Measurements from ENCODE around the gene PDE4B. TPM values are rescaled to one million over a fixed set of nuclear protein-coding genes. Genes with fewer than 3 reads are reported as not detected.
A peak's percentile ranks its signal among the peaks of the same experiment; 100 is the strongest.

PDE4B gene
- total and polyA plus RNA-seq, 12 donors = 2.0 to 63.2 (median 15.3) TPM

DNA sequence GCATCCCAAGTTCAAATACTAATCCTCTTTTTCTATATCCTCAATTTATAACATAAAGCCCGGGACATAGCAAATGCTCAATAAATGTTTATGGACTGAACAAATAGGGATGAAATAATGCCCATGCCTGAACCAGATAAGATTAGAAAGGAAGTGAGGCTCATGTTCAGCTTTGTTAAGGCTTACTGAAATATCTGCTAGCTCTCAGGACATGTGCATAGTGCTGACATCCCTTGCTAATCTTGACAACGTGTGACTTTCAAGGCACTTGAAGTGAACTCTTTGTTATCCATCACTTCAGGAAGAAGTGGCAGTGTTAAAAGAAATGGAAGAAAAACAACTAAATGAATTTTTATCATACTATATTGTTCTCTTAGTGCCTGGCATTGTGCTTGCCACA is 481.0 kb downstream of the PDE4B start:
- ATAC-seq (peak in 5 of 8 donors; percentile 25 to 72 (median 47)), DNase-seq (no peak)
- intact Hi-C loops (cut with DNase I) = loop anchor here in 5 of 10 donors (2.0 to 10.0 kb wide), 4 partner anchors 59 to 79 kb away; no protein-coding TSS in a partner anchor
- H3K27ac ChIP-seq = peak overlapping the region in 5 of 10 donors; percentile 79 to 91 (median 91)
- H3K4me1 ChIP-seq = peaks cover 12 to 96% (median 69%) of the 10 kb centered on the region in 9 donors
- no peaks in the 10 kb centered on the region for H3K36me3 ChIP-seq
- H3K27me3 ChIP-seq = no peaks in the 10 kb centered on the region
- no peak overlapping the region for H3K4me3 ChIP-seq
- no peaks in the 10 kb centered on the region for H3K9me3 ChIP-seq
- 41 to 62% methylated on average over 2 of the region's 2 CpGs for WGBS, 2 donors
- TF ChIP-seq, protein P1, sequence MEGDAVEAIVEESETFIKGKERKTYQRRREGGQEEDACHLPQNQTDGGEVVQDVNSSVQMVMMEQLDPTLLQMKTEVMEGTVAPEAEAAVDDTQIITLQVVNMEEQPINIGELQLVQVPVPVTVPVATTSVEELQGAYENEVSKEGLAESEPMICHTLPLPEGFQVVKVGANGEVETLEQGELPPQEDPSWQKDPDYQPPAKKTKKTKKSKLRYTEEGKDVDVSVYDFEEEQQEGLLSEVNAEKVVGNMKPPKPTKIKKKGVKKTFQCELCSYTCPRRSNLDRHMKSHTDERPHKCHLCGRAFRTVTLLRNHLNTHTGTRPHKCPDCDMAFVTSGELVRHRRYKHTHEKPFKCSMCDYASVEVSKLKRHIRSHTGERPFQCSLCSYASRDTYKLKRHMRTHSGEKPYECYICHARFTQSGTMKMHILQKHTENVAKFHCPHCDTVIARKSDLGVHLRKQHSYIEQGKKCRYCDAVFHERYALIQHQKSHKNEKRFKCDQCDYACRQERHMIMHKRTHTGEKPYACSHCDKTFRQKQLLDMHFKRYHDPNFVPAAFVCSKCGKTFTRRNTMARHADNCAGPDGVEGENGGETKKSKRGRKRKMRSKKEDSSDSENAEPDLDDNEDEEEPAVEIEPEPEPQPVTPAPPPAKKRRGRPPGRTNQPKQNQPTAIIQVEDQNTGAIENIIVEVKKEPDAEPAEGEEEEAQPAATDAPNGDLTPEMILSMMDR (IDR thresholded peaks at IDR 0.05) = no peak

DNA sequence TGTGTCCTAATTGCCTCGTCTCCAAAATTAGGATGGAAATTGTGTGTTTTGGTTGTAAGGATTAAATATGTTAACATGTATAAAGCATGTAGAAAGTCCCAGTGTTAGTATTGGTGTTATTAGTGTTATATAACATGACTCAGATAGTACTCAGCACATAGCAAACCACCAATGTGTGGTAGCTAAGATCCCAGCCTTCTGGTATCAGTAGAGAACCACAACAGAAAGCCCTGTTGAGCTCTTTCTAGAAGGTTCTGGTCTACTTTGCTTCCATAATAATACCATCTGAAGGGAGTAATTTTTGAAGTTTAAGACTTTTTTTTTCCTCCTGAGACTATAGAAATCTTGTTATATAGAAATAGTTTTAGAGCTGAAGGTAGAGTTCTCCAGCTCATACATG is 481.9 kb downstream of the PDE4B start:
- TF ChIP-seq, protein P1 (IDR thresholded peaks at IDR 0.05) = no peak
- no peaks in the 10 kb centered on the region for H3K9me3 ChIP-seq
- 76 to 81% methylated on average over 1 of the region's 1 CpG for WGBS, 2 donors
- DNase-seq (no peak), ATAC-seq (no peak)
- H3K27ac ChIP-seq = peak overlapping the region in 4 of 10 donors; percentile 45 to 91 (median 60)
- no peaks in the 10 kb centered on the region for H3K27me3 ChIP-seq
- no peak overlapping the region for H3K4me3 ChIP-seq
- intact Hi-C loops (cut with DNase I) = loop anchor here in 5 of 10 donors (5.0 to 10.0 kb wide), 3 partner anchors 58 to 78 kb away; no protein-coding TSS in a partner anchor
- no peaks in the 10 kb centered on the region for H3K36me3 ChIP-seq
- H3K4me1 ChIP-seq = peaks cover 12 to 98% (median 64%) of the 10 kb centered on the region in 9 donors

DNA sequence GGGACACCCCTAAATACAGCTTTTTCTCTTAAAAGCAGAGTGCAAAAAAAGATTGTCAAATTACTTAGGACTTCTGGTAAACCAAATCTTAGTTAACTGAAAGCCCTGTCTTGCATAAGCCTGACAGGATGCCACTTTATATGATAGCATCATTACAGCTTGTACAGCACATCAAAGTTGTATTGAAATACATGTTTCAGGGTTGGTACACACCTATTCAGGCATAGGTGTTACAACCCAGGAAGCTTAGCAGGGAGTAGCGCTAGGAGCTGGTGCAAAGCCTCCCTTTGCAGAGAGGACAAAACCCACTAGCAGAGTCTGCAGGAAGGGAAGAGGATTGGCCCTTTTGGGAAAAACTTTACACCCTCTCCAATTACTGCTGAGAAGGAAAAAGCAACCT is 482.4 kb downstream of the PDE4B start:
- intact Hi-C loops (cut with DNase I) = loop anchor here in 2 of 10 donors (5.0 to 10.0 kb wide), 2 partner anchors 57 to 60 kb away; no protein-coding TSS in a partner anchor
- H3K9me3 ChIP-seq = no peaks in the 10 kb centered on the region
- peaks cover 10 to 94% (median 60%) of the 10 kb centered on the region in 9 donors for H3K4me1 ChIP-seq
- no peaks in the 10 kb centered on the region for H3K36me3 ChIP-seq
- WGBS, 2 donors = 89 to 90% methylated on average over 1 of the region's 1 CpG
- DNase-seq (no peak), ATAC-seq (no peak)
- no peak overlapping the region for H3K4me3 ChIP-seq
- peak overlapping the region in 7 of 10 donors; percentile 37 to 91 (median 46) for H3K27ac ChIP-seq
- H3K27me3 ChIP-seq = no peaks in the 10 kb centered on the region
- TF ChIP-seq, protein P1 (IDR thresholded peaks at IDR 0.05) = no peak

DNA sequence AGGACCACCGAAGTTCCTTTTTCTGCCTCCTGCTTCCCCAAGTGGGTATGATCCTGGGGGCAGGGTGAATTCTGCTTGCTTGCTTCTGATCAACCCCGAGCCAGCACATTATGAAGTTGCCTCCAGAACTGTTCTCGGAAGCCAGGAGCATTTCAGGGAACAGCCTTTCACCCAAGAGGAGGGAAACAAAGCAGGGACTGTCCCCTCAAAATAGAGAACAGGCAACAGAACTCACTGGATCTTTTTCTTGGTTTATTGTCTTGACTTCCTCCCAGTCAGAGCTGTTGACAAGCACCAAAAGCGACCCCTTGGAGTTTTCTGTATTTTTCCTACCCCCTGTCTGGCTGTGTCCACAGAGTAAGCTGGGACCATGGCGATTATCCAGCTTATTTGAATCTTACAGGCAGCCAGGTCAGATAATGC is 482.9 kb downstream of the PDE4B start:
- H3K27me3 ChIP-seq = no peaks in the 10 kb centered on the region
- TF ChIP-seq, protein P1 (IDR thresholded peaks at IDR 0.05) = no peak
- intact Hi-C loops (cut with DNase I) = loop anchor here in 2 of 10 donors (5.0 to 10.0 kb wide), 2 partner anchors 57 to 59 kb away; no protein-coding TSS in a partner anchor
- 17 to 34% methylated on average over 5 of the region's 5 CpGs for WGBS, 2 donors
- ATAC-seq = peak in 4 of 8 donors; percentile 10 to 69 (median 24)
- peak in 1 of 2 donors; percentile 48 for DNase-seq
- H3K4me1 ChIP-seq = peaks cover 8 to 89% (median 55%) of the 10 kb centered on the region in 9 donors
- peak overlapping the region in 8 of 10 donors; percentile 31 to 91 (median 46) for H3K27ac ChIP-seq
- H3K36me3 ChIP-seq = no peaks in the 10 kb centered on the region
- H3K9me3 ChIP-seq = no peaks in the 10 kb centered on the region
- H3K4me3 ChIP-seq = no peak overlapping the region
